GM19035 (cell line): ENCODE data around the gene ESR1.
A peak's percentile ranks its signal among the peaks of the same experiment; 100 is the strongest.
"Not testable (repeated sequence)": the region's sequence is repeated elsewhere in the genome, so short reads cannot be mapped to it uniquely, and the experiment has no call there.

Experiments
- ATAC-seq: cut with Tn5 transposase; IDR thresholded peaks from one replicate; pipeline ENCODE4 v1.9.1; 2021; ENCODE audit not compliant: unreplicated experiment

ESR1 gene

GRCh38 chr6:151811081-151811480 lies 3.6 kb downstream of the ESR1 start:
- no peak for ATAC-seq

GRCh38 chr6:151813858-151814257 lies 6.4 kb downstream of the ESR1 start:
- no peak for ATAC-seq

GRCh38 chr6:151814614-151815013 lies 7.1 kb downstream of the ESR1 start:
- ATAC-seq, result no peak

DNA sequence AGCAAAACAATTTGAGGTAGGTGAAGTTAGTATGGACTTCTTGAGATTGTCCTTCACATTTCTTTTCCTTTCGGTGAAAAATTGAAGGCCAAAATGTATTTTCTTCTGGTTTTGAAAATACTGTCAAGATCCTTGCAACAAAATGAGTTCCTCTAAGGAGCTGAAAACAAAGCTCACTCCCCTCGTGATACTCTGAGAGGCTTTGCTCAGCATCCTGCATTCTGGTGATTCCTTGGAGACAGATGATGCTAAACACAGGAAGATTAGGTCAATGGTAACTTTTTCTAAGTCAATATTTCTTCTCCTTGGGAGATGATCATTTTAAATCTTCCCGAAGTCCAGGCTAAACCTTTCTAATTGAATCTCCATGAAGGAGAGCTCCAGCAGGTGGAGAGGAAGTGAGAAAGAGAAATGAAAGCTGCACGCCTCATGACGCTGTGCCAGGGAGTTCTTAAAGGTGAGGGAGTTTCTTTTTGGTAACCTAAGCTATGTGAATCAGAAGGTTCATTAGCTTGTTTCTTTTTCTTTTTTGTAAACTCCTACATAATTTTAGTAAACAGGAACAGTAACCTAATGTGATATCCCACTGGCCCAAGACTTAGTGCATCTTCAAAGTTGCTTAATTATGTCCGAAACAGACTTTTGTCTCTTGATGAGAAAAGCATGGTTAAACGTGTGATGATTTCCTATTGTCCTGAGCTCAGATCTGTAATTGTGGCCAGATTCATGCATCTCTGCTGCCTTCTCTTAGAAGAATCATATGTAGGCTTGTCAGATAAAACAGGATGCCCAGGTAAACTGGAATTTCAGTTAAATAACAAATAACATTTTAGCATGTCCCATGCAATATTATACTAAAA lies 15.0 kb downstream of the ESR1 start:
- peak; percentile 93 for ATAC-seq

- ATAC-seq, result no peak
Measured at GRCh38 chr6:151826517-151827142, 19.1 kb downstream of the ESR1 start.

GRCh38 chr6:151832710-151833109 lies 25.2 kb downstream of the ESR1 start:
- no peak for ATAC-seq

GRCh38 chr6:151835396-151835795 lies 27.9 kb downstream of the ESR1 start:
- ATAC-seq, result no peak

DNA sequence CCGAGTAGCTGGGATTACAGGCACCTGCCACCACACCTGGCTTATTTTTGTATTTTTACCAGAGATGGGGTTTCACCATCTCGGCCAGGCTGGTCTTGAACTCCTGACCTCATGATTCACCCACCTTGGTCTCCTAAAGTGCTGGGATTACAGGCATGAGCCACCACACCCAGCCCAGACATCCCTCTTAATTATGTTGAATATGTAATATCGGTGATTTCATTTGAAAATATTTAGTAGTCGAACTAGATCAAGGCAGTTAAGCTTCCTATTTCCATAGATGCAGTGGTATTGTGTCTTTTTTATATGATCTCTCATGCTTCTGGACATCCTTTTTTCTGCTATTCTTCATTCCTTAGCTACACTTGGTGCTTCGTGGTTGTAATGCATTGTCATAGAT lies 29.7 kb downstream of the ESR1 start:
- ATAC-seq, result no peak

GRCh38 chr6:151842816-151843215 lies 35.3 kb downstream of the ESR1 start:
- no peak for ATAC-seq

DNA sequence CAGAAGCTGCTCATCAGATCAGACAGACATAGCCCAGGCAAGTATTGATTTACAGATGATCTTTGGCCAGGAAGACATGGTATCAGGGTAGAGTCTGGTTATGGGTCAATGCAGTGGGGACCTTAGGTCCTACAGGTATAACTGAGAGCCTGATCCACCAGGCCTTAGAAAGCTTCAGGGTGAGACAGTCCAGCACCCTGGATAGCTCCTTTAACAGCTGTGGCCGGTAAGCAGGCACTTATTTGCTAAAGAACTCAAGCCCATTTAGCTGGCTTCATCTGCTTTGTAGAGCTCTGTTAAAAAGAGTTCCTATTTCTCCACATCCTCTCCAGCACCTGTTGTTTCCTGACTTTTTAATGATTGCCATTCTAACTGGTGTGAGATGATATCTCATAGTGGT lies 39.6 kb downstream of the ESR1 start:
- ATAC-seq, result no peak

- no peak for ATAC-seq
Measured at GRCh38 chr6:151850479-151851003, 43.1 kb downstream of the ESR1 start.

GRCh38 chr6:151858294-151858693 lies 50.8 kb downstream of the ESR1 start:
- ATAC-seq, result no peak

- no peak for ATAC-seq
Measured at GRCh38 chr6:151862461-151862860, 55.0 kb downstream of the ESR1 start.

GRCh38 chr6:151867361-151867869 lies 59.9 kb downstream of the ESR1 start:
- ATAC-seq, result not testable (repeated sequence)

DNA sequence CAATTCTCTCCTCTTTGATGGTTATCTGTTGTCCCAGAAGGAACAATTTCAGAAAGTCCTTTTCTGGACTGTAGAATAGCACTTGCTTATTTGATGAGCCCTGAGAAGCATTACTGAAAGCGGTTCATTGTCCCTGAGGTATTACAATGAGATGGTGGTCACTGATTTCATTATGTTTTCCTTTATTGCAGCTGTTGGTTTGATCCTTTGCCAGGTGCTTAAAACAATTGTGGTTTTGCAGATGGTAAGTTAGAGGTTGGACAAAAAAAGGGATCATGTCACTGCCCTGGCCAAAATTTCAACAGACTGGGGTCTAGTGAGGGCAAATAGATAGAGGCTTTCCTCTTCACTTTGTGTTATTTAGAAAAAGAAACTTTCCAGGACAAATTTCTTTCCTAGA lies 61.9 kb downstream of the ESR1 start:
- no peak for ATAC-seq

DNA sequence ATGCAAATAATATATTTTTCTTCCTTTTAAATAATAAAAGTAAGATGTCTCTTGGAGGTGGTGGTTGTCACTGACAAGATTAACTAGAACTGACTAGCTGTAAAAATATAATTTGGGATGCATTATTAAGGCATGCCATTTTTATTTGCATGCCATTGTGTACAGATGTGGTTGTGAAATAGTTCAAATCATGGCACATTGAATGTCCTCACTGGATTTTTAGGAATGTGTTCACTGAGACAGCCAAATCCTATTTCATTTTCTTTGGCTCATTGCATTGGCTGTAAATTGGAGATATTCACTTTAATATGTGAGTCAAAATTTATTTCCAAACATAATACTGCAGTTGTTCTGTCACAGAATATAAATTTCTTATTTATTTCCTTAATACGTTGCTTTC lies 62.3 kb downstream of the ESR1 start:
- ATAC-seq, result no peak

GRCh38 chr6:151870375-151870774 lies 62.9 kb downstream of the ESR1 start:
- ATAC-seq, result no peak

- no peak for ATAC-seq
Measured at GRCh38 chr6:151875524-151875923, 68.0 kb downstream of the ESR1 start.

DNA sequence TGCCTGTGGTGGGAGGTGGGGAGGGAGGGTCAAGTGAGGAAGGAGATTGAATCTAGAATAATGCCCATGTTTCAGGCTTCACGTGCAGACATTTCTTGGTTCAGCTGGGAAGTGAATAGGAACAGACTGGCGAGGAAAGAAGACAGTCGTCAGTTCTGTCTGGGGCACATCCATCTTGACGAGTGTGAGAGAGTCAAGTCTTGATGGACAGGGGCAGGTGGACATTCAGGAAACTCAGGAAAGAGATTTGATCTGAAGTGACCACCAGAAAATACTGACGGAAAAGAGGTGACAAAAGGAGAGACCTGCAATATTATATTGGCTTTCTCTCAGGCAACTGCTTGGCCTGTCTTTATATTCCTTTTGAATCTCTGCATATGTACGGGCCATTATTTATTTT lies 68.6 kb downstream of the ESR1 start:
- no peak for ATAC-seq

DNA sequence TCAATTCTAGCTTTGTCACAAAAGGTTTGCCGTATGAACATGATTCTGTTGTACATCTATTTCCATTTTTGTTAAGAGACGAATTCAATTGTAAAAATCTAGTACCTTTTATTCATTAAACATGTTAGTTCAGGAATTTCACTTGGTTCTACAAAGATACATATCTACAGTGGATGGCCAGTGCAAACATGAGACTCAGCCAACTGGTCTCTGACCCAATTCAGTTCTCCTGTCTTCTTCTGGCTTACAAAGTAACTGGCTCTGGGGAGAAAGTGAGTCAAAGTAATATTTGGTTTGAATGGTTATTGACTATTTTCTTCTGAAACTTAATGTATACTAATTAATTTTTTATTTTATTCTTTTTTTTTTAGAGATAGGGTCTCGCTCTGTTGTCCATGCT lies 70.0 kb downstream of the ESR1 start:
- ATAC-seq, result no peak

DNA sequence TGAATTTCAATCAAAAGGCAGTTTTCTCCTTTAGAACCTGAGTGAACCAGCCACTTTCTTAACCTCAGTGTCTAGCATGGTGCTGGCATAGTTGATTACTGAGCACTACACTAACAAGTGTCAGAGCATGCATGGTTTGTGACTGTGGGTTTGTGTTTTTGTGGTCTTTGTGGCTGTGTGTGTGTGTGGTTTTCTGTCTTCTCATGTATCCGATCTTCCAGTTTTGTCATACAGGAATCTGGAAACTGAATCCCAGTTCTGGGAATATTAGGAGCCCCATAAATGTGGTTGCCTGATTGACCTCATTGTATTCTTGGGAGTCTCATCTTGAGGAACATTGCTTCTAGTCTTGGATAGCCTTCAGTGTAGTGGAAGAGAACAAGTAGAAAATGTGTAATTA lies 73.7 kb downstream of the ESR1 start:
- ATAC-seq, result no peak

DNA sequence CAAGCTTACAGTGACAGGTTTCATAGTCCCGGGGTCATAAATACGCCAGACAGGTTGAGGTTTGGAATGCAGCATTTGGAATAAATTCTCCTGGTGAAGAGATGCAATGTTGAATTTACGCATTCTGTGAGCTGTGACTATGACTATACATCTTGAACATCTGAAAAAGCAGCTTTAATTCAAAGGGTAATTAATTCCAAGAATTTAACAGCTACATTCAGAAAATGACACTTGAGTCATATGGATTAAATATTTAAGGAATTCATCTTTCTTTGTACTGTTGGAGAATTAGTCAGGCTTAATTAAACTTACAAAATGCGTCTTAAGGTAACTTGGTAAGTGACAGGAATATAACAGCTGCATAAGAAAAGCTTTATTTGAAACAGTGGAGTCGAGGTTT lies 74.7 kb downstream of the ESR1 start:
- no peak for ATAC-seq
